HL-60 (cell line): ENCODE measurements around the gene KIF27.
"Not testable (repeated sequence)": the region's sequence is repeated elsewhere in the genome, so short reads cannot be mapped to it uniquely, and the experiment has no call there.

ENCODE experiments used
- CTCF ChIP-seq: IDR thresholded peaks from one replicate; pipeline ENCODE4 v1.5.1; 2011; ENCODE audit warnings: low read length, control low read depth, inconsistent platforms; ENCODE audit not compliant: insufficient read depth
- GABPA ChIP-seq: IDR thresholded peaks from 2 replicates; pipeline ENCODE4 v1.6.1; 2012; ENCODE audit warnings: low read depth
- POLR2AphosphoS5 ChIP-seq: IDR thresholded peaks from 2 replicates; pipeline ENCODE4 v1.6.1; 2012; ENCODE audit warnings: low read depth
- SPI1 ChIP-seq: IDR thresholded peaks from 2 replicates; pipeline ENCODE4 v1.6.1; 2012; ENCODE audit warnings: low read depth, mild to moderate bottlenecking, borderline replicate concordance
- TF ChIP-seq, protein P1 (sequence below): IDR thresholded peaks from 2 replicates; pipeline ENCODE4 v1.6.1; 2012; ENCODE audit warnings: low read depth; ENCODE audit not compliant: insufficient replicate concordance

DNA sequence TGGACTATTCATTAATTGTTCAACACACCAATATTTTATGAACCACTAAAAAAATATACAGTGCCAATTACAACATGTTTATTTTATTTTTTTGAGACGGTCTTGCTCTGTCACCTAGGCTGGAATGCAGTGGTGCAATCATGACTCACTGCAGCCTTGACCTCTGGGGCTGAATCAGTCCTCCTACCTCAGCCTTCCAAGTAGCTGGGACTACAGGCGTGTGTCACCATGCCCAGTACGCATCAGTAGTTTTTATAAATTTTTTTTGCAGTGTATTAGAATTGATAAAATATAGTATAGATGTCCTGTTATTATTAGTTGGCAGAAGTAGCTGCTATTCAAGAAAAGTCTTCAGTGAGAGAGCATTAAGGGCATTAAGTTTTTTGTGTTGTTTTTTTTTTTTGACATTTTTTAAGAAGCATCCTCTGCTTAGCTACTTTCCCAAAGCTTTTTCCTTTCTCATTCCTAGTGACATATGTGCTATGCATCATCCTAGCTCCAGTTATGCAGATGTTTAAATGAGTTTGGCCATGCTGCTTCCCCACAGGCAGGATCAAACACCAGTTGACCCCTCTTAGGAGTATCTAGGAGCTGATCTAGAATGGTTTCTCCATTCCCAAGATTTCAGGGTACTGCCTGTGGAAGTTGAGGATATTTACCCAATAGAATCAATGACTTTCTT, 35.5 kb downstream of the KIF27 start:
- TF ChIP-seq CTCF, POLR2AphosphoS5, SPI1, GABPA: not testable (repeated sequence)
- TF ChIP-seq, protein P1, sequence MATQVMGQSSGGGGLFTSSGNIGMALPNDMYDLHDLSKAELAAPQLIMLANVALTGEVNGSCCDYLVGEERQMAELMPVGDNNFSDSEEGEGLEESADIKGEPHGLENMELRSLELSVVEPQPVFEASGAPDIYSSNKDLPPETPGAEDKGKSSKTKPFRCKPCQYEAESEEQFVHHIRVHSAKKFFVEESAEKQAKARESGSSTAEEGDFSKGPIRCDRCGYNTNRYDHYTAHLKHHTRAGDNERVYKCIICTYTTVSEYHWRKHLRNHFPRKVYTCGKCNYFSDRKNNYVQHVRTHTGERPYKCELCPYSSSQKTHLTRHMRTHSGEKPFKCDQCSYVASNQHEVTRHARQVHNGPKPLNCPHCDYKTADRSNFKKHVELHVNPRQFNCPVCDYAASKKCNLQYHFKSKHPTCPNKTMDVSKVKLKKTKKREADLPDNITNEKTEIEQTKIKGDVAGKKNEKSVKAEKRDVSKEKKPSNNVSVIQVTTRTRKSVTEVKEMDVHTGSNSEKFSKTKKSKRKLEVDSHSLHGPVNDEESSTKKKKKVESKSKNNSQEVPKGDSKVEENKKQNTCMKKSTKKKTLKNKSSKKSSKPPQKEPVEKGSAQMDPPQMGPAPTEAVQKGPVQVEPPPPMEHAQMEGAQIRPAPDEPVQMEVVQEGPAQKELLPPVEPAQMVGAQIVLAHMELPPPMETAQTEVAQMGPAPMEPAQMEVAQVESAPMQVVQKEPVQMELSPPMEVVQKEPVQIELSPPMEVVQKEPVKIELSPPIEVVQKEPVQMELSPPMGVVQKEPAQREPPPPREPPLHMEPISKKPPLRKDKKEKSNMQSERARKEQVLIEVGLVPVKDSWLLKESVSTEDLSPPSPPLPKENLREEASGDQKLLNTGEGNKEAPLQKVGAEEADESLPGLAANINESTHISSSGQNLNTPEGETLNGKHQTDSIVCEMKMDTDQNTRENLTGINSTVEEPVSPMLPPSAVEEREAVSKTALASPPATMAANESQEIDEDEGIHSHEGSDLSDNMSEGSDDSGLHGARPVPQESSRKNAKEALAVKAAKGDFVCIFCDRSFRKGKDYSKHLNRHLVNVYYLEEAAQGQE: not testable (repeated sequence)
